K562 (cell line): ENCODE data around the gene VWA7. TPM values are rescaled to one million over a fixed set of nuclear protein-coding genes. Genes with fewer than 3 reads are reported as not detected.

Source experiments
- CCAR2 ChIP-seq: fragments of 200-400 bp; formaldehyde crosslinking; IDR thresholded peaks from 2 replicates; pipeline ENCODE4 v1.6.1; 2017; ENCODE audit warnings: mild to moderate bottlenecking, low read depth, low read length
- CXXC5 ChIP-seq: fragments of 250-450 bp; sonication (Bioruptor Pico); IDR thresholded peaks from 2 replicates; pipeline ENCODE4 v1.8.0; 2022; ENCODE audit warnings: inconsistent platforms, mild to moderate bottlenecking, moderate library complexity
- FOXM1 ChIP-seq, 2 experiments: fragments of 450-650 bp in 1 of 2; sonication (generic) in 1 of 2; formaldehyde crosslinking in 1 of 2; IDR thresholded peaks; 2 replicates each; pipeline versions ENCODE4 v1.6.1 to v1.9.0; 2017 to 2022; ENCODE audit warnings: low read depth in 2 of 2, mild to moderate bottlenecking in 2 of 2, missing genetic modification reagents in 1 of 2, moderate library complexity in 1 of 2
- HDAC2 ChIP-seq: fragments of 450-650 bp; IDR thresholded peaks from 2 replicates; pipeline ENCODE4 v1.6.1; 2016; ENCODE audit warnings: mild to moderate bottlenecking
- KDM1A ChIP-seq, 2 experiments: fragments of 450-650 bp; IDR thresholded peaks; 2 replicates each; pipeline ENCODE4 v1.6.1; 2016; ENCODE audit warnings: mild to moderate bottlenecking in 2 of 2
- KLF6 ChIP-seq: fragments of 250-450 bp; sonication (Bioruptor Pico); IDR thresholded peaks from 2 replicates; pipeline ENCODE4 v1.4.0; 2020; ENCODE audit warnings: mild to moderate bottlenecking, moderate library complexity, borderline replicate concordance
- NEUROD1 ChIP-seq: fragments of 150-350 bp; IDR thresholded peaks from 2 replicates; pipeline ENCODE4 v1.6.1; 2014; ENCODE audit warnings: borderline replicate concordance, low read length, low read depth; ENCODE audit not compliant: partially characterized antibody
- NR1H2 ChIP-seq: sonication (generic); formaldehyde crosslinking; IDR thresholded peaks from 2 replicates; pipeline ENCODE4 v1.4.0; 2020; ENCODE audit warnings: mild to moderate bottlenecking, missing genetic modification reagents
- PURB ChIP-seq: sonication (generic); formaldehyde crosslinking; IDR thresholded peaks from 2 replicates; pipeline ENCODE4 v1.9.0; 2021; ENCODE audit warnings: low read depth, mild to moderate bottlenecking, missing genetic modification reagents
- XRCC3 ChIP-seq: fragments of 450-650 bp; IDR thresholded peaks from 2 replicates; pipeline ENCODE4 v1.6.1; 2017; ENCODE audit warnings: mild to moderate bottlenecking, moderate library complexity
- ZBTB8A ChIP-seq: fragments of 450-650 bp; IDR thresholded peaks from 2 replicates; pipeline ENCODE4 v1.6.1; 2018; ENCODE audit warnings: mild to moderate bottlenecking, moderate library complexity; ENCODE audit not compliant: partially characterized antibody
- polyA plus RNA-seq, 8 experiments: library from polyadenylated mRNA; depleted of rRNA in 4 of 8; stranded (reverse) in 5 of 8; unstranded in 3 of 8; fragments of >200 nt; fragmentation: Nextera tagmentation in 2 of 8; fragmentation: Illumina TruSeq in 1 of 8; extraction: Ambion mirVana in 2 of 8; extraction: Trizol in 1 of 8; gene quantifications; 2 replicates each; pipeline versions ENCODE4 v1.2.1 to v1.2.3, GENCODE V29; 2011 to 2014; ENCODE audit warnings: inconsistent platforms in 1 of 8, missing spikeins in 1 of 8
- total RNA-seq, 7 experiments: library from RNA; depleted of rRNA in 6 of 7; stranded (reverse); fragments of >200 nt in 6 of 7; fragmentation: Illumina TruSeq in 2 of 7; extraction: Trizol in 2 of 7; gene quantifications; 2 replicates each; pipeline versions ENCODE4 v1.2.1 to v1.2.3, GENCODE V29; 2011 to 2021; ENCODE audit warnings: low replicate concordance in 1 of 7
- TF ChIP-seq, protein P1 (sequence below): sonication (generic); formaldehyde crosslinking; IDR thresholded peaks from 2 replicates; pipeline ENCODE4 v1.8.0; 2022; ENCODE audit warnings: missing genetic modification reagents, mild to moderate bottlenecking, moderate library complexity, borderline replicate concordance
- TF ChIP-seq, protein P2 (sequence below): fragments of 250-450 bp; sonication (Bioruptor Pico); IDR thresholded peaks from 2 replicates; pipeline ENCODE4 v1.8.0; 2022; ENCODE audit warnings: inconsistent platforms
- TF ChIP-seq, protein P3 (sequence below): fragments of 250-450 bp; sonication (Bioruptor Pico); IDR thresholded peaks from 2 replicates; pipeline ENCODE4 v1.9.0; 2021; ENCODE audit warnings: mild to moderate bottlenecking
- TF ChIP-seq, protein P4 (sequence below): fragments of 200-800 bp; sonication (Bioruptor generic); IDR thresholded peaks from 2 replicates; pipeline ENCODE4 v1.6.1; 2017; ENCODE audit warnings: missing genetic modification characterization, missing compliant biosample characterization
- TF ChIP-seq, protein P5 (sequence below), 2 experiments: fragments of 450-650 bp; IDR thresholded peaks; 2 replicates each; pipeline ENCODE4 v1.6.1; 2018; ENCODE audit warnings: mild to moderate bottlenecking in 2 of 2, low read depth in 1 of 2; ENCODE audit not compliant: partially characterized antibody in 2 of 2
- TF ChIP-seq, protein P6 (sequence below): fragments of 450-650 bp; formaldehyde crosslinking; IDR thresholded peaks from 2 replicates; pipeline ENCODE4 v1.4.0; 2020; ENCODE audit warnings: mild to moderate bottlenecking, mixed read lengths

Gene VWA7
- total and polyA plus RNA-seq, 9 of the 15 experiments (the other 6 are each of a cell fraction or from before 2014, with no cell fraction given) = 0.18 to 2.9 (median 0.95) TPM

DNA sequence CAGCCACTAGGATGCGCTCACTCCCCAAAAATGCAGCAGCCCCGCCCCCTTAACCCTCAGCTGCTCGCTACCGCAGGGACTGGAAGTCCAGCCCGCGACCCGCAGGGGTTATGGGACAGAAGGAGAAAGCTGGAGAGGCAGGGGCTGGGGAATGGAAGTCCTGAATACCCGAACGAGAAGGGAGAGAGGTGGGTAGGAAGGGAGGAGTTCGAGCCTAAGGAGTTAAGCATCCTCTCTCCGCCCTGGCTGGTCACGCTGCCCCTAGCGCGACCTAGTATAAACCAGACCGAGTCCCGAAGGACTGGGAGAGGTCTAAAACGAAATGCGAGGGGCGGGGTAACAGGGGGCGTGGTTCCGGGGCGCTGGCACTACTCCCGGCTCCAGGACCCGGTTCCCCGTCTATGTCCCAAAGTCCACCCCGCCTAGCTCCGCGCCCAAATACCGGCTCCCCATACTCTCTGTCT is 47.6 kb downstream of the VWA7 start (continued):
- TF ChIP-seq, protein P1, sequence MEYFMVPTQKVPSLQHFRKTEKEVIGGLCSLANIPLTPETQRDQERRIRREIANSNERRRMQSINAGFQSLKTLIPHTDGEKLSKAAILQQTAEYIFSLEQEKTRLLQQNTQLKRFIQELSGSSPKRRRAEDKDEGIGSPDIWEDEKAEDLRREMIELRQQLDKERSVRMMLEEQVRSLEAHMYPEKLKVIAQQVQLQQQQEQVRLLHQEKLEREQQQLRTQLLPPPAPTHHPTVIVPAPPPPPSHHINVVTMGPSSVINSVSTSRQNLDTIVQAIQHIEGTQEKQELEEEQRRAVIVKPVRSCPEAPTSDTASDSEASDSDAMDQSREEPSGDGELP (CRISPR knock-in tag) = no peak
- TF ChIP-seq FOXM1 (IDR thresholded peaks at IDR 0.05; ENCODE audit: low read depth) (no peak), FOXM1 (CRISPR knock-in tag; IDR thresholded peaks at IDR 0.05; ENCODE audit: low read depth) (0 out of 2 replicates have a peak, but pooled peaks have one; percentile 57), CXXC5 (peak; percentile 54; the same call in 1 of the 2 replicates), KLF6 (CRISPR knock-in tag) (peak; percentile 83; the same call in 1 of the 2 replicates), ZBTB8A (no peak), KDM1A (IDR thresholded peaks at IDR 0.05) (no peak), XRCC3 (no peak), HDAC2 (peak; percentile 97), NR1H2 (CRISPR knock-in tag) (no peak), NEUROD1 (no peak), CCAR2 (no peak), PURB (CRISPR knock-in tag) (no peak)
- TF ChIP-seq, protein P2, sequence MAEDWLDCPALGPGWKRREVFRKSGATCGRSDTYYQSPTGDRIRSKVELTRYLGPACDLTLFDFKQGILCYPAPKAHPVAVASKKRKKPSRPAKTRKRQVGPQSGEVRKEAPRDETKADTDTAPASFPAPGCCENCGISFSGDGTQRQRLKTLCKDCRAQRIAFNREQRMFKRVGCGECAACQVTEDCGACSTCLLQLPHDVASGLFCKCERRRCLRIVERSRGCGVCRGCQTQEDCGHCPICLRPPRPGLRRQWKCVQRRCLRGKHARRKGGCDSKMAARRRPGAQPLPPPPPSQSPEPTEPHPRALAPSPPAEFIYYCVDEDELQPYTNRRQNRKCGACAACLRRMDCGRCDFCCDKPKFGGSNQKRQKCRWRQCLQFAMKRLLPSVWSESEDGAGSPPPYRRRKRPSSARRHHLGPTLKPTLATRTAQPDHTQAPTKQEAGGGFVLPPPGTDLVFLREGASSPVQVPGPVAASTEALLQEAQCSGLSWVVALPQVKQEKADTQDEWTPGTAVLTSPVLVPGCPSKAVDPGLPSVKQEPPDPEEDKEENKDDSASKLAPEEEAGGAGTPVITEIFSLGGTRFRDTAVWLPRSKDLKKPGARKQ (CRISPR knock-in tag) = no peak
- TF ChIP-seq, protein P3, sequence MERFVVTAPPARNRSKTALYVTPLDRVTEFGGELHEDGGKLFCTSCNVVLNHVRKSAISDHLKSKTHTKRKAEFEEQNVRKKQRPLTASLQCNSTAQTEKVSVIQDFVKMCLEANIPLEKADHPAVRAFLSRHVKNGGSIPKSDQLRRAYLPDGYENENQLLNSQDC (CRISPR knock-in tag) = peak; percentile 85; the same call in 1 of the 2 replicates
- TF ChIP-seq, protein P4, sequence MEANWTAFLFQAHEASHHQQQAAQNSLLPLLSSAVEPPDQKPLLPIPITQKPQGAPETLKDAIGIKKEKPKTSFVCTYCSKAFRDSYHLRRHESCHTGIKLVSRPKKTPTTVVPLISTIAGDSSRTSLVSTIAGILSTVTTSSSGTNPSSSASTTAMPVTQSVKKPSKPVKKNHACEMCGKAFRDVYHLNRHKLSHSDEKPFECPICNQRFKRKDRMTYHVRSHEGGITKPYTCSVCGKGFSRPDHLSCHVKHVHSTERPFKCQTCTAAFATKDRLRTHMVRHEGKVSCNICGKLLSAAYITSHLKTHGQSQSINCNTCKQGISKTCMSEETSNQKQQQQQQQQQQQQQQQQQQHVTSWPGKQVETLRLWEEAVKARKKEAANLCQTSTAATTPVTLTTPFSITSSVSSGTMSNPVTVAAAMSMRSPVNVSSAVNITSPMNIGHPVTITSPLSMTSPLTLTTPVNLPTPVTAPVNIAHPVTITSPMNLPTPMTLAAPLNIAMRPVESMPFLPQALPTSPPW (CRISPR knock-in tag) = no peak
- TF ChIP-seq, protein P5, sequence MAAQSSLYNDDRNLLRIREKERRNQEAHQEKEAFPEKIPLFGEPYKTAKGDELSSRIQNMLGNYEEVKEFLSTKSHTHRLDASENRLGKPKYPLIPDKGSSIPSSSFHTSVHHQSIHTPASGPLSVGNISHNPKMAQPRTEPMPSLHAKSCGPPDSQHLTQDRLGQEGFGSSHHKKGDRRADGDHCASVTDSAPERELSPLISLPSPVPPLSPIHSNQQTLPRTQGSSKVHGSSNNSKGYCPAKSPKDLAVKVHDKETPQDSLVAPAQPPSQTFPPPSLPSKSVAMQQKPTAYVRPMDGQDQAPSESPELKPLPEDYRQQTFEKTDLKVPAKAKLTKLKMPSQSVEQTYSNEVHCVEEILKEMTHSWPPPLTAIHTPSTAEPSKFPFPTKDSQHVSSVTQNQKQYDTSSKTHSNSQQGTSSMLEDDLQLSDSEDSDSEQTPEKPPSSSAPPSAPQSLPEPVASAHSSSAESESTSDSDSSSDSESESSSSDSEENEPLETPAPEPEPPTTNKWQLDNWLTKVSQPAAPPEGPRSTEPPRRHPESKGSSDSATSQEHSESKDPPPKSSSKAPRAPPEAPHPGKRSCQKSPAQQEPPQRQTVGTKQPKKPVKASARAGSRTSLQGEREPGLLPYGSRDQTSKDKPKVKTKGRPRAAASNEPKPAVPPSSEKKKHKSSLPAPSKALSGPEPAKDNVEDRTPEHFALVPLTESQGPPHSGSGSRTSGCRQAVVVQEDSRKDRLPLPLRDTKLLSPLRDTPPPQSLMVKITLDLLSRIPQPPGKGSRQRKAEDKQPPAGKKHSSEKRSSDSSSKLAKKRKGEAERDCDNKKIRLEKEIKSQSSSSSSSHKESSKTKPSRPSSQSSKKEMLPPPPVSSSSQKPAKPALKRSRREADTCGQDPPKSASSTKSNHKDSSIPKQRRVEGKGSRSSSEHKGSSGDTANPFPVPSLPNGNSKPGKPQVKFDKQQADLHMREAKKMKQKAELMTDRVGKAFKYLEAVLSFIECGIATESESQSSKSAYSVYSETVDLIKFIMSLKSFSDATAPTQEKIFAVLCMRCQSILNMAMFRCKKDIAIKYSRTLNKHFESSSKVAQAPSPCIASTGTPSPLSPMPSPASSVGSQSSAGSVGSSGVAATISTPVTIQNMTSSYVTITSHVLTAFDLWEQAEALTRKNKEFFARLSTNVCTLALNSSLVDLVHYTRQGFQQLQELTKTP (IDR thresholded peaks at IDR 0.05; ENCODE audit: low read depth in 1 of 2, partially characterized antibody in 2 of 2) = peak; percentile 74 to 87
- TF ChIP-seq, protein P6, sequence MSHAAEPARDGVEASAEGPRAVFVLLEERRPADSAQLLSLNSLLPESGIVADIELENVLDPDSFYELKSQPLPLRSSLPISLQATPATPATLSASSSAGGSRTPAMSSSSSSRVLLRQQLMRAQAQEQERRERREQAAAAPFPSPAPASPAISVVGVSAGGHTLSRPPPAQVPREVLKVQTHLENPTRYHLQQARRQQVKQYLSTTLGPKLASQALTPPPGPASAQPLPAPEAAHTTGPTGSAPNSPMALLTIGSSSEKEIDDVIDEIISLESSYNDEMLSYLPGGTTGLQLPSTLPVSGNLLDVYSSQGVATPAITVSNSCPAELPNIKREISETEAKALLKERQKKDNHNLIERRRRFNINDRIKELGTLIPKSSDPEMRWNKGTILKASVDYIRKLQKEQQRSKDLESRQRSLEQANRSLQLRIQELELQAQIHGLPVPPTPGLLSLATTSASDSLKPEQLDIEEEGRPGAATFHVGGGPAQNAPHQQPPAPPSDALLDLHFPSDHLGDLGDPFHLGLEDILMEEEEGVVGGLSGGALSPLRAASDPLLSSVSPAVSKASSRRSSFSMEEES (CRISPR knock-in tag) = no peak
